Activated naive CD4-positive, alpha-beta T cell (primary cell): ENCODE measurements around the gene ID1.

Experiments
- DNase-seq, 4 experiments: peaks; one replicate each; lab custom pipeline; 2025; lab: John Stamatoyannopoulos, UW

ID1 gene

GRCh38 chr20:31605031-31605901, at the start of gene ID1:
TSS of gene ID1 (plus strand) at chr20:31605289. CDS start at chr20:31605388, 99 bp downstream.
- peak; percentile 58 to 84 (median 66) for DNase-seq

- no peak for DNase-seq
These were observed 45.4 kb upstream of the ID1 start for GRCh38 chr20:31559704-31560093.

- peak; percentile 49 to 72 (median 62) for DNase-seq
These were observed 44.9 kb upstream of the ID1 start for GRCh38 chr20:31560094-31560745.

GRCh38 chr20:31560746-31561598, 44.1 kb upstream of the ID1 start:
- no peak for DNase-seq

GRCh38 chr20:31562241-31562640, 42.8 kb upstream of the ID1 start:
- no peak for DNase-seq

GRCh38 chr20:31564284-31564683, 40.8 kb upstream of the ID1 start:
- DNase-seq, result no peak

- DNase-seq, result no peak
These were observed 39.3 kb upstream of the ID1 start for GRCh38 chr20:31565699-31566318.

- no peak for DNase-seq
These were observed 38.8 kb upstream of the ID1 start for GRCh38 chr20:31566319-31566657.

- no peak for DNase-seq
These were observed 38.3 kb upstream of the ID1 start for GRCh38 chr20:31566658-31567379.

GRCh38 chr20:31567380-31567720, 37.7 kb upstream of the ID1 start:
- no peak for DNase-seq

GRCh38 chr20:31568041-31568731, 36.9 kb upstream of the ID1 start:
- no peak for DNase-seq

GRCh38 chr20:31568773-31569162, 36.3 kb upstream of the ID1 start:
- no peak for DNase-seq

- DNase-seq, result peak; percentile 26 to 54 (median 38)
These were observed 35.7 kb upstream of the ID1 start for GRCh38 chr20:31569163-31570020.

GRCh38 chr20:31570021-31570463, 35.0 kb upstream of the ID1 start:
- DNase-seq, result no peak

- no peak for DNase-seq
These were observed 34.1 kb upstream of the ID1 start for GRCh38 chr20:31570735-31571617.

- peak in 1 of 4 experiments; percentile 34 for DNase-seq
These were observed 32.9 kb upstream of the ID1 start for GRCh38 chr20:31572042-31572700.

- peak; percentile 44 to 84 (median 60) for DNase-seq
These were observed 32.2 kb upstream of the ID1 start for GRCh38 chr20:31572701-31573554.
